ENCODE results near the gene SAMD7. TPM values are rescaled to one million over a fixed set of nuclear protein-coding genes. Genes with fewer than 3 reads are reported as not detected.

Gene SAMD7
- total and polyA plus RNA-seq, 11 donors, result not detected

DNA sequence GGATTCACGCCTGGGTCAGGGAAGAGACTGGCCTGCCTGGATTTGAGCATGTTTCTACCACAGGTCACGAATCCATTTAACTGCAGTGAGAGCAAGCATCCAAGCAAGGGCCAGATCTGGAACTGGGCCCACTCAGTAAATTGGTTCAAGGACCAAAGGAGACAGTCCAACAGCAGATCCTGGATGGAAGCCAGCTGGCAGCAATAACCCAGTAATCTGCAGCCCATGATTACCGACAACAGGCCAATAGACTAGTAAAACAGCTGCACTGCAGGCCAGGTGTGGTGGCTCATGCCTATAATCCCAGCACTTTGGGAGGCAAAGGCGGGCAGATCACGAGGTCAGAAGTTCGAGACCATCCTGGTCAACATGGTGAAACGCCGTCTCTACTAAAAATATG, 11.8 kb downstream of the SAMD7 start:
- WGBS, 4 donors, result 13 to 19% (median 17%) methylated on average over 7 to 8 of the region's 8 CpGs
- TF ChIP-seq CTCF (IDR thresholded peaks at IDR 0.05) (no peak), POLR2A (IDR thresholded peaks at IDR 0.05) (no peak)
- Histone ChIP-seq H3K27ac (no peak overlapping the region), H3K27me3 (peaks cover 0 to 4% (median 0%) of the 10 kb centered on the region in 9 donors), H3K9me3 (peaks cover 0 to 3% (median 0%) of the 10 kb centered on the region in 12 donors), H3K4me3 (no peak overlapping the region), H3K36me3 (no peaks in the 10 kb centered on the region), H3K4me1 (peaks cover 0 to 3% (median 0%) of the 10 kb centered on the region in 12 donors)
- ATAC-seq, result peak; percentile 94 to 98 (median 96)
- DNase-seq, result peak; percentile 74 to 92 (median 86)
- intact Hi-C loops (cut with DNase I), result loop anchor here in 1 of 10 donors (2.0 kb wide), 1 partner anchor 36 kb away; no protein-coding TSS in a partner anchor

GRCh38 chr3:169923831-169924230, 12.5 kb downstream of the SAMD7 start:
- TF ChIP-seq POLR2A (IDR thresholded peaks at IDR 0.05), result no peak
- no peak for TF ChIP-seq CTCF (IDR thresholded peaks at IDR 0.05)
- Histone ChIP-seq H3K9me3 (peaks cover 0 to 3% (median 0%) of the 10 kb centered on the region in 12 donors), H3K27ac (no peak overlapping the region), H3K4me3 (no peak overlapping the region), H3K36me3 (no peaks in the 10 kb centered on the region), H3K4me1 (peaks cover 0 to 3% (median 0%) of the 10 kb centered on the region in 12 donors), H3K27me3 (peaks cover 0 to 5% (median 0%) of the 10 kb centered on the region in 9 donors)
- 61 to 83% (median 69%) methylated on average over 1 of the region's 1 CpG for WGBS, 4 donors
- intact Hi-C loops (cut with DNase I), result loop anchor here in 1 of 10 donors (2.0 kb wide), 1 partner anchor 37 kb away; no protein-coding TSS in a partner anchor
- no peak for ATAC-seq
- DNase-seq, result no peak

DNA sequence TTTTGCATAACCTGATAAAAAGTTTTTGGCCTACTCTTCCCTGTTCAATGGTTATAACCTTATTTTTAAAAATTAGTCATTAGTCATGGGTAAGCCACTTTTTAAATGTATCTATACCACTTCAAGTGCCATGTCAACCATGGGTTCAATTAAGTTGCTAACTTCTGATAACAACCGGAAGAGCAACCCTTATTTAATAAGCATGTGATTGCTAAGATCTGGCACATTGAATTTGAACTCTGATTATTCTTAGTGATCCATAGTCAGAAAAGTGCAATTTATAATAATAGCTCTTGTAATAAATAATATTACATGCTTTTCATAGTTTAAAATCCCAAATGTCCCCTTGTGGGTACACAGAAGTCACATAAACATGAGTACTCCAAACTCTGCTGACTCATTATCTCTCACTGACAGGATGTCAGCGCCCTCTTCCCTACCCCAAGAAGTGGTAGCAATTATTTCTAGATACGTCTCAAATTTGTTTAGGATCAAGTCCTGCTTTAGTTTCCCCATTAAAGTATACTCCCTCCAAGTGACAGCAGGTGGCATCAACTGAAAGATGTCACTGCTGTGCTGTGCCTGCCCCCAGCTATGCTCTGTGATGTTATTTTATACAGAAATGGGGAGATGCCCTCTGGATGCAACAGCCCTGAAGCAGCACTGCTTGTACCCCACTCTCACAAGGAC, 18.6 kb downstream of the SAMD7 start:
- Histone ChIP-seq H3K36me3 (no peaks in the 10 kb centered on the region), H3K4me3 (no peak overlapping the region), H3K27ac (no peak overlapping the region), H3K9me3 (no peaks in the 10 kb centered on the region), H3K4me1 (no peaks in the 10 kb centered on the region), H3K27me3 (peaks cover 0 to 5% (median 0%) of the 10 kb centered on the region in 9 donors)
- intact Hi-C loops (cut with DNase I), result no loop called here
- ATAC-seq, result peak in 1 of 4 donors; percentile 39
- no peak for TF ChIP-seq POLR2A (IDR thresholded peaks at IDR 0.05)
- peak in 2 of 12 donors; percentile 19 to 25 for TF ChIP-seq CTCF (IDR thresholded peaks at IDR 0.05)
- no peak for DNase-seq
- WGBS, 4 donors, result 53 to 61% (median 59%) methylated on average over 3 of the region's 3 CpGs

DNA sequence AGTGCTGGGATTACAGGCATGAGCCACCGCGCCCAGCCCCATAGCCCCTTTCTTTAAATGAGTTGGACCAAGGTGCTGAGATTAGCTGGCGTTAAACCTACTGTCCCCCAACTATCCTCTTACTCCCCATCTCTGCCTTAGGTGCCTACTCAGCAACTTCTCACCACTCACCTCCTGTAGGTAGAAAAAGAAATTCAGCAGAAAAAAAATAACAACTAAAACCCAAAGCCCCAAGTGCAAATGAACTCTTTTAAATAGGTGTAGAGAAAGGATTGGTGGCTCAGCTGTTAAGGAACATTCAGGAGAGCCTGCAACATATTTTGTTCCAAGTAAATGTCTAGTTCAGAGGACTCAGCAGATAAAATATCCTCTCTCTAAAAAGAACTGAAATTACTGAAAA, 19.5 kb downstream of the SAMD7 start:
- TF ChIP-seq POLR2A (IDR thresholded peaks at IDR 0.05) (no peak), CTCF (IDR thresholded peaks at IDR 0.05) (no peak)
- 96 to 98% (median 97%) methylated on average over 3 of the region's 3 CpGs for WGBS, 4 donors
- Histone ChIP-seq H3K36me3 (no peaks in the 10 kb centered on the region), H3K27me3 (peaks cover 0 to 5% (median 0%) of the 10 kb centered on the region in 9 donors), H3K4me3 (no peak overlapping the region), H3K4me1 (no peaks in the 10 kb centered on the region), H3K9me3 (no peaks in the 10 kb centered on the region), H3K27ac (no peak overlapping the region)
- ATAC-seq, result no peak
- no peak for DNase-seq
- intact Hi-C loops (cut with DNase I), result no loop called here
